ENCODE measurements around the gene SPTBN5.

DNA sequence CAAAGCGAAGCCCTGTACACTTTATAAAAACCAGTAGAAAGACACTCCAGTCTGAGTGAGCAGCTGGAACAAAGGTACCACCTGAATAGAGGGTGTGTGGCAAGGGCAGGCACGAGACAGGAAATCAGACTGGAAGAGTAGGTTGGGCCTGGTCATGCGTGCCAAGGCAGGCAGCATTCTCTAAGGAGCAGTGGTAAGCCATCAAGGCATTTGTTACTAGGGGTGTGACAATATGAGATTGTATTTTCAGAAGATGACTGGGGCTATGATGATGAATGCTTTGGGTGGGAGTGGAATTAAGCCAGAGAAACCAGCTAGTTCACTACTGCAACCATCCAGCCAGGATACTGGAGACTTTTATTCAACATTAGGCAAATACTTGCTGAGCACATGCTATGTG, 61.0 kb downstream of the SPTBN5 start:
- TF ChIP-seq, protein P1, sequence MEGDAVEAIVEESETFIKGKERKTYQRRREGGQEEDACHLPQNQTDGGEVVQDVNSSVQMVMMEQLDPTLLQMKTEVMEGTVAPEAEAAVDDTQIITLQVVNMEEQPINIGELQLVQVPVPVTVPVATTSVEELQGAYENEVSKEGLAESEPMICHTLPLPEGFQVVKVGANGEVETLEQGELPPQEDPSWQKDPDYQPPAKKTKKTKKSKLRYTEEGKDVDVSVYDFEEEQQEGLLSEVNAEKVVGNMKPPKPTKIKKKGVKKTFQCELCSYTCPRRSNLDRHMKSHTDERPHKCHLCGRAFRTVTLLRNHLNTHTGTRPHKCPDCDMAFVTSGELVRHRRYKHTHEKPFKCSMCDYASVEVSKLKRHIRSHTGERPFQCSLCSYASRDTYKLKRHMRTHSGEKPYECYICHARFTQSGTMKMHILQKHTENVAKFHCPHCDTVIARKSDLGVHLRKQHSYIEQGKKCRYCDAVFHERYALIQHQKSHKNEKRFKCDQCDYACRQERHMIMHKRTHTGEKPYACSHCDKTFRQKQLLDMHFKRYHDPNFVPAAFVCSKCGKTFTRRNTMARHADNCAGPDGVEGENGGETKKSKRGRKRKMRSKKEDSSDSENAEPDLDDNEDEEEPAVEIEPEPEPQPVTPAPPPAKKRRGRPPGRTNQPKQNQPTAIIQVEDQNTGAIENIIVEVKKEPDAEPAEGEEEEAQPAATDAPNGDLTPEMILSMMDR (IDR thresholded peaks at IDR 0.05): no peak
- no peak for TF ChIP-seq ZFX (IDR thresholded peaks at IDR 0.05; ENCODE audit: borderline replicate concordance)
